ENCODE measurements around the gene UQCR11. TPM values are rescaled to one million over a fixed set of nuclear protein-coding genes. Genes with fewer than 3 reads are reported as not detected.

UQCR11 gene
- total RNA-seq, 1 experiment from 2014 or later = 256 TPM

GRCh38 chr19:1652471-1653299 lies 47.4 kb upstream of the UQCR11 start, which contains the start of gene TCF3:
Gene TCF3, minus strand, starts transcription at chr19:1652615. Its CDS starts 2,367 bp downstream, at chr19:1650248.
- ChIA-PET CTCF (interaction anchor here (0.6 kb wide), 1 partner anchor 1124 kb away, joined by 28 read pairs; no protein-coding TSS in a partner anchor), POLR2A (ENCODE audit: low non-redundant PET) (no interaction called here)
- peaks cover 15% of the 10 kb centered on the region for H3K4me1 ChIP-seq (ENCODE audit: insufficient read depth, low read length, poor library complexity, severe bottlenecking)
- H3K27ac ChIP-seq (ENCODE audit: low read depth, low read length, poor library complexity, severe bottlenecking) = peak within 1 kb of the TSS; percentile 100
- H3K9me3 ChIP-seq (ENCODE audit: low read depth, low read length, poor library complexity, severe bottlenecking) = no peaks in the 10 kb centered on the region
- H3K27me3 ChIP-seq (replicated peaks; ENCODE audit: insufficient read depth, low read depth, low read length, poor library complexity) = no peaks in the 10 kb centered on the region
- no peak for TF ChIP-seq EZH2 (IDR thresholded peaks at IDR 0.05; ENCODE audit: borderline replicate concordance, low read depth, low read length, poor library complexity, severe bottlenecking)
- TF ChIP-seq CTCF (conservative IDR thresholded peaks at IDR 0.05; ENCODE audit: low read depth, low read length) = no peak
- peak; percentile 99 for DNase-seq (ENCODE audit: low spot score)
- intact Hi-C loops (cut with micrococcal nuclease; ENCODE audit: unreplicated experiment) = loop anchor here (5.0 kb wide), 1 partner anchor 45 kb away; the partner anchor contains the start of gene UQCR11
- H3K36me3 ChIP-seq (ENCODE audit: insufficient read depth, low read length, poor library complexity, severe bottlenecking) = peaks cover 26% of the 10 kb centered on the region
- no TSS peak for BruUV-seq (replicated peaks)
- H3K4me3 ChIP-seq (ENCODE audit: low read depth, low read length, poor library complexity, severe bottlenecking) = peak within 1 kb of the TSS; percentile 83

- TF ChIP-seq EZH2 (IDR thresholded peaks at IDR 0.05; ENCODE audit: borderline replicate concordance, low read depth, low read length, poor library complexity, severe bottlenecking) (no peak), CTCF (conservative IDR thresholded peaks at IDR 0.05; ENCODE audit: low read depth, low read length) (no peak)
- CTCF ChIA-PET = interaction anchor here (1.8 kb wide), 1 partner anchor 21 kb away, joined by 4 read pairs; no protein-coding TSS in a partner anchor
- Histone ChIP-seq H3K4me3 (ENCODE audit: low read depth, low read length, poor library complexity, severe bottlenecking) (peak overlapping the region; percentile 83), H3K27me3 (replicated peaks; ENCODE audit: insufficient read depth, low read depth, low read length, poor library complexity) (no peaks in the 10 kb centered on the region), H3K9me3 (ENCODE audit: low read depth, low read length, poor library complexity, severe bottlenecking) (no peaks in the 10 kb centered on the region), H3K27ac (ENCODE audit: low read depth, low read length, poor library complexity, severe bottlenecking) (peak overlapping the region; percentile 93), H3K36me3 (ENCODE audit: insufficient read depth, low read length, poor library complexity, severe bottlenecking) (peaks cover 36% of the 10 kb centered on the region), H3K4me1 (ENCODE audit: insufficient read depth, low read length, poor library complexity, severe bottlenecking) (peaks cover 15% of the 10 kb centered on the region)
- intact Hi-C loops (cut with micrococcal nuclease; ENCODE audit: unreplicated experiment) = loop anchor here (5.0 kb wide), 1 partner anchor 44 kb away; the partner anchor contains the start of gene UQCR11
- no TSS peak for BruUV-seq (replicated peaks)
- peak; percentile 63 for DNase-seq (ENCODE audit: low spot score)
- POLR2A ChIA-PET (ENCODE audit: low non-redundant PET) = interaction anchor here (0.7 kb wide), 1 partner anchor 561 kb away, joined by 4 read pairs; no protein-coding TSS in a partner anchor
Observed at GRCh38 chr19:1651568-1652291, 46.5 kb upstream of the UQCR11 start.

Data from A673 (cell line).